Dendritic cell treated with granulocyte-macrophage colony-stimulating factor and Interleukin-4, amounts not matched to agents 40 ng/mL and 50 ng/mL, for 4 days (primary cell): ENCODE data around the gene MTARC1.
A peak's percentile ranks its signal among the peaks of the same experiment; 100 is the strongest.

Source experiments
- H3K27ac Mint-ChIP-seq: one replicate; pipeline ENCODE4 v1.8.0; 2022; ENCODE audit warnings: mild to moderate bottlenecking, mixed read lengths
- H3K27me3 Mint-ChIP-seq: one replicate; pipeline ENCODE4 v1.8.0; 2022; ENCODE audit warnings: mild to moderate bottlenecking, mixed read lengths
- H3K36me3 Mint-ChIP-seq: one replicate; pipeline ENCODE4 v1.8.0; 2022; ENCODE audit warnings: low read depth, mixed read lengths
- H3K4me1 Mint-ChIP-seq: one replicate; pipeline ENCODE4 v1.8.0; 2022; ENCODE audit warnings: low read depth, mixed read lengths
- H3K4me3 Mint-ChIP-seq: one replicate; pipeline ENCODE4 v1.8.0; 2022; ENCODE audit warnings: mild to moderate bottlenecking, moderate library complexity, mixed read lengths
- H3K9me3 Mint-ChIP-seq: one replicate; pipeline ENCODE4 v1.8.0; 2022; ENCODE audit warnings: mixed read lengths
- intact Hi-C: fragments of 100-400 bp; cut with micrococcal nuclease; formaldehyde crosslinking; loops from one replicate; pipeline ENCODE4 v1.15.0; 2022

Gene MTARC1

GRCh38 chr1:220804202-220804586 is 17.5 kb downstream of the MTARC1 start:
- Mint-ChIP-seq H3K4me3 (no peak overlapping the region), H3K27ac (no peak overlapping the region), H3K9me3 (no peaks in the 10 kb centered on the region), H3K27me3 (no peaks in the 10 kb centered on the region), H3K4me1 (no peaks in the 10 kb centered on the region), H3K36me3 (peaks cover 28% of the 10 kb centered on the region)
- intact Hi-C loops: no loop called here

- intact Hi-C loops: no loop called here
- Mint-ChIP-seq H3K4me1 (peaks cover 6% of the 10 kb centered on the region), H3K27ac (no peak overlapping the region), H3K9me3 (no peaks in the 10 kb centered on the region), H3K4me3 (no peak overlapping the region), H3K36me3 (peaks cover 14% of the 10 kb centered on the region), H3K27me3 (no peaks in the 10 kb centered on the region)
Observed at GRCh38 chr1:220806408-220806807, 19.7 kb downstream of the MTARC1 start.

DNA sequence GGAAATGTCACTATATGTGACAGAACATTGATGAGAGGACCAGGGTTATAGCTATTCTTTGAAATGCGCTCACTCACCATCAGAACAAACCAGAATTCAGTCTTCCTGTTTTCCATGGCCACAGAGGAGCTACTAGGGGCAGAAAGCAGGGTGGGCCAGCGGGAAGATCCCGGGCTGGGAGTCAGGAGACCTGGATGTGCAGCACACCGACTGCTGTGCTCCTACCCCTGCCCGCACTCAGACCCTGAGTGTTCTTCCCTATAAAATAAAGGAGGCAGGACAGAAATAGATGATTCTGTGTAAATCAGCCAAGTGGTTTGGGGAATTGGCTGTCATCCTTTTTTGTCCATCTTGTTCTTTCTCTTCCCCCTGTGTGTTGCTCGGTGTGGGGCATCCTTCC is 21.0 kb downstream of the MTARC1 start:
- Mint-ChIP-seq H3K36me3 (peaks cover 12% of the 10 kb centered on the region), H3K27me3 (no peaks in the 10 kb centered on the region), H3K9me3 (no peaks in the 10 kb centered on the region), H3K27ac (no peak overlapping the region), H3K4me3 (no peak overlapping the region), H3K4me1 (peaks cover 6% of the 10 kb centered on the region)
- intact Hi-C loops: no loop called here

GRCh38 chr1:220808345-220809186 is 21.9 kb downstream of the MTARC1 start:
- H3K27me3 Mint-ChIP-seq: no peaks in the 10 kb centered on the region
- no peak overlapping the region for H3K27ac Mint-ChIP-seq
- peaks cover 9% of the 10 kb centered on the region for H3K36me3 Mint-ChIP-seq
- H3K9me3 Mint-ChIP-seq: no peaks in the 10 kb centered on the region
- intact Hi-C loops: no loop called here
- peaks cover 12% of the 10 kb centered on the region for H3K4me1 Mint-ChIP-seq
- no peak overlapping the region for H3K4me3 Mint-ChIP-seq

DNA sequence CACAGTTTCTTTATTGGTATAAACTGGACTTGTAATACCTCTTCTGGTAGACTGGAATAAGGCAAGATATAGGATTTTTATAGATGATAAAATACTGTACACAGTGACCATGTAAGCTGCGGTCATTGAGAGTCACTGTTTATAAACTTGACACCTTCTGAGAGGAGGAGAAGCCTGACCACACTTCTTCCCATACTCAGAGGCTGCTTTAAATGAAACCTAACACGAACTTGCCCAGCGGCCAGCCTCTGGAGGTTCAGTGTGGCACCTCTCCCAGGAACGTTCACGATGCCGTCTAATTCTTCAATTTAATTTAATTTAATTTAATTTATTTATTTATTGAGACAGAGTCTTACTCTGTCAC is 22.5 kb downstream of the MTARC1 start:
- intact Hi-C loops: no loop called here
- Mint-ChIP-seq H3K4me3 (no peak overlapping the region), H3K27me3 (no peaks in the 10 kb centered on the region), H3K4me1 (peaks cover 12% of the 10 kb centered on the region), H3K9me3 (no peaks in the 10 kb centered on the region), H3K27ac (no peak overlapping the region), H3K36me3 (peaks cover 10% of the 10 kb centered on the region)

DNA sequence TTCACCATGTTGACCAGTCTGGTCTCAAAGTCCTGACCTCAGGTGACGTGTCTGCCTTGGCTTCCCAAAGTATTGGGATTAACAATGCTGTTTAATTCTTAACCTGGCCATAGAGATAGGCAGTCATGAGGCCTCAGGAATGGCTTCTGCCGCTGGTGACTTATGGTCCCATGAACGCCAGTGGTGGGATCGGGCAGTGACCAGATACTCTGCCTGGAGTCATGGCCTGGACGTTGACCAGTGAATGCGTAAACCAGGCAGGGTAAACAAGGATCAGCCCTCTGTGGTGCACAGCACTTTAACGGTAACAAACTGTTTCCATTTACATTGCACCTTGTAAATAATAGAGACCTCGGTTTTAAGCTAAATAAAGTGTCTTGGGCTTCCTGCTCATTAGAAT is 23.0 kb downstream of the MTARC1 start:
- H3K4me1 Mint-ChIP-seq: peaks cover 17% of the 10 kb centered on the region
- no peak overlapping the region for H3K4me3 Mint-ChIP-seq
- no peaks in the 10 kb centered on the region for H3K9me3 Mint-ChIP-seq
- H3K27me3 Mint-ChIP-seq: no peaks in the 10 kb centered on the region
- H3K36me3 Mint-ChIP-seq: peaks cover 16% of the 10 kb centered on the region
- no peak overlapping the region for H3K27ac Mint-ChIP-seq
- intact Hi-C loops: loop anchor here (1.0 to 5.0 kb wide), 2 partner anchors 393 to 626 kb away; no protein-coding TSS in a partner anchor

DNA sequence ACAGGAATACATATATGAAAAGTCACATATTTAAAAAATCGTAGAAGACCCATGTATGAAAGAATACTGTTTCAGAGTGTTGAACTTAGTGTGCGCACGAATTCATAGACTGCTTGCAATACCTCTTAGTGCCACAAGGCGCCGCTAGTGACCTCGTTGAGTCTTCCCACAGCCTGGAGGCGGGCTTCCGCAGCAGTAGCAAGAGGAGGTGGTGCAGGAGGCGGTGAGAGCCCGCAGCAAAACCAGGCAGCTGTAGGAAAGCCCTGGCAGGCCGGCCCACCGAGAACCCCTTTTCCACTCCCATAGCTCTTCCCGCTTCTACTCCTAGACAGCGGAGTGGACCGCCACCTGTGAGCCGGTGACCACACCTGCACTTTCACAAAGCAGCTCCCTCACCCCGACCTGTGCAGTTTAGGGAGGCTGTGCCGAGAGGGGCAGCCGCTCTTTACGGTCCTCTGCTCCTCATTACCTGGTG is 23.5 kb downstream of the MTARC1 start:
- Mint-ChIP-seq H3K4me3 (peak overlapping the region; percentile 63), H3K4me1 (peaks cover 17% of the 10 kb centered on the region), H3K27ac (no peak overlapping the region), H3K27me3 (no peaks in the 10 kb centered on the region), H3K9me3 (no peaks in the 10 kb centered on the region), H3K36me3 (peaks cover 16% of the 10 kb centered on the region)
- intact Hi-C loops: loop anchor here (1.0 to 5.0 kb wide), 2 partner anchors 392 to 625 kb away; no protein-coding TSS in a partner anchor

GRCh38 chr1:220810963-220811362 is 24.2 kb downstream of the MTARC1 start:
- no peak overlapping the region for H3K27ac Mint-ChIP-seq
- no peaks in the 10 kb centered on the region for H3K27me3 Mint-ChIP-seq
- H3K4me3 Mint-ChIP-seq: no peak overlapping the region
- peaks cover 17% of the 10 kb centered on the region for H3K4me1 Mint-ChIP-seq
- peaks cover 21% of the 10 kb centered on the region for H3K36me3 Mint-ChIP-seq
- H3K9me3 Mint-ChIP-seq: no peaks in the 10 kb centered on the region
- intact Hi-C loops: loop anchor here (1.0 to 5.0 kb wide), 2 partner anchors 391 to 624 kb away; no protein-coding TSS in a partner anchor

GRCh38 chr1:220811695-220812094 is 25.0 kb downstream of the MTARC1 start:
- H3K27ac Mint-ChIP-seq: no peak overlapping the region
- no peaks in the 10 kb centered on the region for H3K27me3 Mint-ChIP-seq
- no peaks in the 10 kb centered on the region for H3K9me3 Mint-ChIP-seq
- no peak overlapping the region for H3K4me3 Mint-ChIP-seq
- intact Hi-C loops: loop anchor here (5.0 kb wide), 1 partner anchor 391 kb away; no protein-coding TSS in a partner anchor
- peaks cover 17% of the 10 kb centered on the region for H3K4me1 Mint-ChIP-seq
- peaks cover 23% of the 10 kb centered on the region for H3K36me3 Mint-ChIP-seq

DNA sequence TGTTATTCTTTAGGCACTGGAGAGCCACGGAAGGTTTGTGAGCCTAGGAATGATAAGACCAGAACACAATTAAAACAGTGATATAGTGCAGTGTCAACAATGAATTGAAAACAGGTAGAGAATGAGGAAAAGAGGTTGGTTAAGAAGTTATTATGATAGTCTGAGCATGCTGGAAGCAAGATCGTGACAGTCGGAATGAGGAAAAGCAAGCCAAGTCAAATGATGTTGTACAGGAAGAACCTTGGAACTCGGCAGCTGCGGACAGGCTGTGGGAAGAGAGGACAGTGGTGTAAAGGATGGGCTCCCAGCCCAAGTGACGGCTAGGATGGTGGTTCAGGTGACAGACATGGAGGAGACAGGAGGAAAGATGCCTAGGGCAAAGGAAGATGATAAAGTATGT is 25.6 kb downstream of the MTARC1 start:
- no peaks in the 10 kb centered on the region for H3K27me3 Mint-ChIP-seq
- peaks cover 17% of the 10 kb centered on the region for H3K4me1 Mint-ChIP-seq
- H3K4me3 Mint-ChIP-seq: no peak overlapping the region
- no peaks in the 10 kb centered on the region for H3K9me3 Mint-ChIP-seq
- no peak overlapping the region for H3K27ac Mint-ChIP-seq
- H3K36me3 Mint-ChIP-seq: peaks cover 29% of the 10 kb centered on the region
- intact Hi-C loops: loop anchor here (5.0 kb wide), 1 partner anchor 390 kb away; no protein-coding TSS in a partner anchor

- Mint-ChIP-seq H3K4me3 (no peak overlapping the region), H3K4me1 (peaks cover 17% of the 10 kb centered on the region), H3K36me3 (peaks cover 36% of the 10 kb centered on the region), H3K9me3 (no peaks in the 10 kb centered on the region), H3K27ac (no peak overlapping the region), H3K27me3 (no peaks in the 10 kb centered on the region)
- intact Hi-C loops: loop anchor here (5.0 kb wide), 1 partner anchor 389 kb away; no protein-coding TSS in a partner anchor
Observed at GRCh38 chr1:220813013-220813412, 26.3 kb downstream of the MTARC1 start.

GRCh38 chr1:220815409-220815808 is 28.7 kb downstream of the MTARC1 start:
- no peaks in the 10 kb centered on the region for H3K27me3 Mint-ChIP-seq
- H3K27ac Mint-ChIP-seq: no peak overlapping the region
- intact Hi-C loops: no loop called here
- H3K36me3 Mint-ChIP-seq: peaks cover 37% of the 10 kb centered on the region
- H3K4me1 Mint-ChIP-seq: peaks cover 15% of the 10 kb centered on the region
- no peaks in the 10 kb centered on the region for H3K9me3 Mint-ChIP-seq
- H3K4me3 Mint-ChIP-seq: no peak overlapping the region

DNA sequence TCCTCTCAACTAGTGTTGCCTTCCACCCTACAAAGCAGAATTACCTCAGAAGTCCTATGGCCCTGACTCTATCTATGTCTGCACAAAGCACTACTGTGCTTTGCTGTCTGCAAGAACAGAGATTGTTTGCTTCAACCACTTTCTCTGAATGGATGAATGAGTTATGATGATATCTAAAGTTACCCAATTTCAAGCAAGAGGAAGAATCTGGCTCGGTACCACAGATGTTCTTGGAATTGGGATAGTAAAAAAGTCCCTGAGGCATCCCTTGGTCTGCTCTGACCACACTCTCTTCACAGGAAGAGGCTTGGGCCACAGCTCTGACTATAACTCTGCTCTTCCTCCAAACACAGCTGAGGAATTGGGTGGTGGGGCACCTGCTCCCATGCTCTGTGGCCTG is 31.2 kb downstream of the MTARC1 start:
- H3K27me3 Mint-ChIP-seq: no peaks in the 10 kb centered on the region
- intact Hi-C loops: no loop called here
- no peak overlapping the region for H3K4me3 Mint-ChIP-seq
- no peaks in the 10 kb centered on the region for H3K9me3 Mint-ChIP-seq
- peaks cover 10% of the 10 kb centered on the region for H3K4me1 Mint-ChIP-seq
- H3K36me3 Mint-ChIP-seq: peaks cover 27% of the 10 kb centered on the region
- H3K27ac Mint-ChIP-seq: no peak overlapping the region

- H3K27me3 Mint-ChIP-seq: no peaks in the 10 kb centered on the region
- intact Hi-C loops: no loop called here
- H3K36me3 Mint-ChIP-seq: peaks cover 27% of the 10 kb centered on the region
- H3K9me3 Mint-ChIP-seq: no peaks in the 10 kb centered on the region
- no peak overlapping the region for H3K27ac Mint-ChIP-seq
- H3K4me3 Mint-ChIP-seq: no peak overlapping the region
- H3K4me1 Mint-ChIP-seq: peaks cover 5% of the 10 kb centered on the region
Observed at GRCh38 chr1:220818421-220819173, 31.9 kb downstream of the MTARC1 start.
